H1 (cell line): ENCODE measurements around the gene GATAD2B. TPM values are rescaled to one million over a fixed set of nuclear protein-coding genes. Genes with fewer than 3 reads are reported as not detected.

Experiments used
- BCL11A ChIP-seq, 2 experiments: IDR thresholded peaks; one replicate each; pipeline ENCODE4 v1.6.1; 2011; ENCODE audit warnings: low read depth in 2 of 2, low read length in 2 of 2, mild to moderate bottlenecking in 2 of 2
- CEBPB ChIP-seq: IDR thresholded peaks from 2 replicates; pipeline ENCODE4 v1.6.1; 2012; ENCODE audit warnings: low read depth, low read length
- GTF2F1 ChIP-seq: IDR thresholded peaks from 2 replicates; pipeline ENCODE4 v1.6.1; 2012; ENCODE audit warnings: low read depth, low read length, improper control_type of control experiment, borderline replicate concordance
- HDAC6 ChIP-seq: IDR thresholded peaks from one replicate; pipeline ENCODE4 v1.7.1; 2012; ENCODE audit warnings: low read depth, mild to moderate bottlenecking, inconsistent platforms, low read length, moderate library complexity
- MAX ChIP-seq: IDR thresholded peaks from 2 replicates; pipeline ENCODE4 v1.6.1; 2012; ENCODE audit warnings: inconsistent platforms
- NANOG ChIP-seq: IDR thresholded peaks from 2 replicates; pipeline ENCODE4 v1.6.1; 2011; ENCODE audit warnings: low read length, low read depth, mild to moderate bottlenecking, inconsistent platforms; ENCODE audit not compliant: insufficient read depth, poor library complexity, severe bottlenecking
- SUZ12 ChIP-seq: fragments of 200-600 bp; sonication (generic); IDR thresholded peaks from 2 replicates; pipeline ENCODE4 v1.6.1; 2012; ENCODE audit warnings: mild to moderate bottlenecking, inconsistent platforms, low read length, moderate library complexity, mixed read lengths
- polyA plus RNA-seq, 7 experiments: library from polyadenylated mRNA; depleted of rRNA in 3 of 7; stranded (reverse) in 5 of 7; unstranded in 2 of 7; fragments of >200 nt in 5 of 7; fragments of 200-250 nt in 2 of 7; gene quantifications; 1 replicate in 5 of 7; 2 replicates in 1 of 7; 4 replicates in 1 of 7; pipeline versions ENCODE4 v1.2.1 to v1.2.3, GENCODE V29; 2011 to 2013; ENCODE audit warnings: missing spikeins in 2 of 7, mixed read lengths in 2 of 7
- total RNA-seq: library from RNA; stranded (reverse); fragmentation: NEBNext Ultra II Directional; extraction: Animal tissue kit (Norgen Biotek cat#: 25700); gene quantifications from 2 replicates; pipeline ENCODE4 v1.2.1, GENCODE V29; 2021

The GATAD2B gene
- total and polyA plus RNA-seq, 2 of the 8 experiments (the other 6 are each of a cell fraction or from before 2014, with no cell fraction given): 8.4 to 39.1 TPM

GRCh38 chr1:153860285-153860684 lies 62.5 kb downstream of the GATAD2B start (continued):
- no peak for TF ChIP-seq NANOG
- TF ChIP-seq HDAC6: no peak
- TF ChIP-seq MAX: no peak
- TF ChIP-seq GTF2F1: no peak
- no peak for TF ChIP-seq BCL11A (IDR thresholded peaks at IDR 0.05; ENCODE audit: low read depth in 2 of 2, low read length in 2 of 2)
- no peak for TF ChIP-seq CEBPB
- TF ChIP-seq SUZ12: no peak
